IPS-NIHi7 (cell line): ENCODE data around the gene RTKN.

Experiments used
- DNase-seq: peaks from one replicate; pipeline ENCODE4 v3.0.0; 2012; ENCODE audit warnings: mixed read lengths; ENCODE audit errors: extremely low spot score

RTKN gene

DNA sequence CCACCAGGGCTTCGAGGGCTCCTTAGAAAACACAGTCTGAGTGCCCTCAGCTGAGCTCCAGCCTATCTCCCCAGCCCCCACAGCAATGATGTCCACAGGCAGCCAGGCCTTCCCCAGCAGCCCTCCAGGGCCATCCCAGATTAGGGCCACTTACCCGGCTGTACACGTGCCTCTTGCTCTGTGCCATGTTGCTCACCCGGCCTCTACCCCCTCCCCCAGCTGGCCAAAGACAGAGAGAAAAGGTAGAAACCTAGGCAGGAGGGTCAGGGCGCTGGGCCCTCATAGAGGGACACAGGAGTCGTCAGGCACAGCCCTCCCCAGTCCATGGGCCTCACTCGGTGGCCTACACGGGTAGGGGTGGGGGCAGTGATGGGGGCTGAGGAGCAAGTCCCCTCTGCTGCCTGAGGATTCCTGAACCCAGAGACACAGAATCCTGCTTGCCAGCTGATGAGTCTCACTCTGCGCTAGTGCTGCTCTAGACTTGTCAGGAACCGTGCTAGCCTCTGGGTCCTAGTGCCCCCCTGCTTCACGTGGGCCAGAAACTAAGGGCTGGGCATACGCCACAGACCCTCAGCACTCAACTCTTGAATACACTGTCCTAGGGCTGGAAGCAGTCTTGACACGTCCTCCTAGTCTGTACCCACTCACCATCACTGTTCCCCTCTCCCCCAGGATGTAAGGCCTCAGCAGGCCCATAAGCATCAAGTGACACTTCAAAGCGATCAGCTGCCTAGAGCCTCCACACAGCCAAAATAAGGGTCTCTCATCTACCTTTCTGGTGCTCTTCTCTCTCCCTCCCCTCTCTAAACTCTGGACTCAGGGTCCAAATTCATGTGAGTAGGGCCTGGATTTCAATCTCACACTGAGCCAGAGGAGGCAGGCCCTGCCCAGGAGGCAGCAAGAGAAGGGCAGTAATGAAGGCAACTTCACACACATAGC lies 61.6 kb downstream of the RTKN start, which contains the start of gene DCTN1:
TSS of gene DCTN1 (minus strand) at position 461 of the 939 bp plus-strand sequence. CDS start at position 187, 274 bp downstream.
- DNase-seq = peak; percentile 72

GRCh38 chr2:74378007-74378406 lies 63.7 kb downstream of the RTKN start:
- DNase-seq = no peak

DNA sequence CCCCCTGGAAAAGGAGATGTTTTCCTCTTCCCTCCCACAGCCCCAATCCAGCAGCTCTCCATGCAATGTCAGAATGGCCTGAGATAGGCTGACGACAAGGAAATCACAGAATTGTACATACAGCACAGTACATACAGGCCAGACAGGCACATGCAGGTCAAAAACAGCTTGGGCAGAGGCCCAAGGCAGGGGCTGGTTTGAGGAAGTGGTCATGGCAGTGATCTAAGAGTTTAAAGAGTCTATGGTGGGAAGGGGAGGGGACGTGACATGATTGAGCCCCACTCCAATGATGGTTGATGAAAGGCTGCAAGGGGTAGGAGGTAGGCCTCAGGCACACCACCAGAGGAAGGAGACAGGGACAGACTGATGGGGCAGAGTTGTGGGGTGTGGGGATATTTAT lies 65.9 kb downstream of the RTKN start:
- no peak for DNase-seq
